ENCODE measurements around the gene MRPL54.
"Not testable (repeated sequence)": the region's sequence is repeated elsewhere in the genome, so short reads cannot be mapped to it uniquely, and the experiment has no call there.

The MRPL54 gene

GRCh38 chr19:3813473-3814392 lies 51.3 kb downstream of the MRPL54 start:
- DNase-seq = no peak

DNA sequence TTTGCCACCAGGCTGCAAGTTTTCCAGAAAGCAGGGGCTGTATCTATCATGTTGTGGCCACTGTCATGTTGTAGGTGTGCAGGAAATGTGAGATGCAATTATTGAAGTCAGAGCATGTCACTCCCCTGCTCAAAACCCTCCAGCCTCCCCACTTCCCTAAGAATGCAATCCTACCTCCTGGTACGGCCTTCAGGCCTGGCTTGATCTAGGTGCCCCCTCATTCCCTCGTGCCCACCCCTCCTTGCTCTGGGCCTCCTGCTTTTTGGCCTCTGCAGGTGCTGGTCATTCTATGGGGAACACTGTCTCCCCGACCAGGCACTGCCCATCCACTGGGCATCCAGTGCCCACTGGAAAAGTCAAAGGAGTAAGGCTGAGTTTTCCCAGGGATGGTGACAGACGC lies 52.2 kb downstream of the MRPL54 start:
- DNase-seq = no peak

DNA sequence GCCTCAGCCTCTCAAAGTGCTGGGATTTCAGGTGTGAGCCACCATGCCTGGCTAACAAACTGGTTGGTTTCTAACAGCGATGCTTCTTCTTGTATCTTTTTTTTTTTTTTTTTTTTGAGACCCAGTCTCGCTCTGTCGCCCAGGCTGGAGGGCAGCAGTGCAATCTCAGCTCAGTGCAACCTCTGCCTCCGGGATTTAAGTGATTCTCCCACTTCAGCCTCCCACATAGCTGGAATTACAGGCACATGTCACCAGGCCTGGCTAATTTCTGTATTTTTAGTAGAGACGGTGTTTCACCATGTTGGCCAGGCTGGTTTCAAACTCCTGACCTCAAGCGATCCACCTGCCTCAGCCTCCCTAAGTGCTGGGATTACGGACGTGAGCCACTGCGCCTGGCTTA lies 53.7 kb downstream of the MRPL54 start:
- DNase-seq = not testable (repeated sequence)

- no peak for DNase-seq
Observed at GRCh38 chr19:3816566-3817218, 54.2 kb downstream of the MRPL54 start.
